Mucosa of descending colon (tissue), 3 donors: Measurements from ENCODE around the gene INSR. TPM values are rescaled to one million over a fixed set of nuclear protein-coding genes. Genes with fewer than 3 reads are reported as not detected.

Experiments used
- ATAC-seq: fragments of 200-7000 bp; cut with Tn5 transposase; one replicate; pipeline ENCODE4 v1.9.1; 2020; ENCODE audit warnings: mild to moderate bottlenecking, moderate library complexity
- DNase-seq, 3 donors: peaks; one replicate each; pipeline ENCODE4 v3.0.0-alpha.2; 2020
- H3K36me3 ChIP-seq: fragments of 200-600 bp; one replicate; pipeline ENCODE4 v1.8.0; 2021; ENCODE audit warnings: low read depth, mild to moderate bottlenecking
- H3K4me1 ChIP-seq: fragments of 200-600 bp; one replicate; pipeline ENCODE4 v1.8.0; 2021; ENCODE audit warnings: low read depth, mild to moderate bottlenecking
- H3K4me3 ChIP-seq: fragments of 200-600 bp; one replicate; pipeline ENCODE4 v1.8.0; 2021; ENCODE audit warnings: mild to moderate bottlenecking
- H3K9me3 ChIP-seq: fragments of 200-600 bp; one replicate; pipeline ENCODE4 v1.8.0; 2021; ENCODE audit warnings: mild to moderate bottlenecking
- CTCF ChIP-seq: fragments of 200-600 bp; IDR thresholded peaks from one replicate; pipeline ENCODE4 v1.8.0; 2022; ENCODE audit warnings: antibody characterized with exemption, mild to moderate bottlenecking
- intact Hi-C, 2 donors: fragments of 100-400 bp; cut with DNase I in 1 of 2; cut with micrococcal nuclease in 1 of 2; formaldehyde crosslinking; loops; one replicate each; pipeline versions ENCODE4 v1.11.0 to v1.11.1; 2022; cut with DNase I, micrococcal nuclease
- total RNA-seq, 3 donors: library from RNA; stranded (reverse); fragmentation: NEBNext Ultra II Directional in 2 of 3; extraction: Animal tissue kit (Norgen Biotek cat#: 25700) in 2 of 3; gene quantifications; one replicate each; pipeline versions ENCODE4 v1.2.1 to v1.2.4, GENCODE V29; 2021 to 2023
- donor health status: DM: no; HTN: no; CAD: no; lungs with moderate emphysema.
- donor health status: DM: no; HTN: no; CAD: no.
- donor health status: DM: no; HTN: yes; CAD: no.

INSR gene
- total RNA-seq, 3 donors from 2014 or later = 74.9 to 109 (median 91.2) TPM

GRCh38 chr19:7132054-7132453 is 162.2 kb downstream of the INSR start:
- DNase-seq (no peak), ATAC-seq (no peak)
- TF ChIP-seq CTCF = no peak
- Histone ChIP-seq H3K36me3 (no peaks in the 10 kb centered on the region), H3K4me1 (peaks cover 6% of the 10 kb centered on the region), H3K9me3 (no peaks in the 10 kb centered on the region), H3K4me3 (no peak overlapping the region)
- intact Hi-C loops = no loop called here

GRCh38 chr19:7130043-7130442 is 164.2 kb downstream of the INSR start:
- TF ChIP-seq CTCF = no peak

DNA sequence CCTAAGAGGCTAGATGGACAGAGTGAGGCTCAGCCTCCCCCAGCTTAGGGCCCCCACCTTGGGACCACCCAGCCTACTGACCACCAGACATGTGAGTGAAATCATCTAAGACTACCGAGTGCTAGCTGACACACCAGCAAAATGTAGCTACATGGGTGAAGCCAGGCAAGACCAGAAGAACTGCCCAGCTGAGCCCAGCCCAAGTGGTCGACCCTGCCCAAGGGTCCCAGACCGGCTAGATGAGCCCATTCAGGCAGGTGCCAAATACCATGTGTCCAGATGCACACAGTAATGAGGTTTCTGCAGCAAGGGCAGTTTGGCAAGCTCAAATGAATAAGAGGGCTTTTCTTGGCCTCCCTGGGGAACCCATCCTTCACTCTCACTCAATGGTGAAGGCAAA is 168.1 kb downstream of the INSR start:
- H3K9me3 ChIP-seq = peaks cover 12% of the 10 kb centered on the region
- H3K4me1 ChIP-seq = no peaks in the 10 kb centered on the region
- intact Hi-C loops = no loop called here
- no peak for ATAC-seq
- H3K36me3 ChIP-seq = peaks cover 13% of the 10 kb centered on the region
- H3K4me3 ChIP-seq = no peak overlapping the region
- TF ChIP-seq CTCF = no peak
- no peak for DNase-seq

More at GRCh38 chr19:7130043-7130442, 164.2 kb downstream of the INSR start:
- H3K36me3 ChIP-seq = peaks cover 13% of the 10 kb centered on the region
- DNase-seq = no peak
- no peak for ATAC-seq
- intact Hi-C loops = no loop called here
- no peak overlapping the region for H3K4me3 ChIP-seq
- H3K9me3 ChIP-seq = peaks cover 12% of the 10 kb centered on the region
- H3K4me1 ChIP-seq = peaks cover 6% of the 10 kb centered on the region

GRCh38 chr19:7125221-7125620 is 169.0 kb downstream of the INSR start:
- no peak for TF ChIP-seq CTCF
- intact Hi-C loops = no loop called here
- Histone ChIP-seq H3K4me1 (no peaks in the 10 kb centered on the region), H3K4me3 (no peak overlapping the region), H3K36me3 (peaks cover 13% of the 10 kb centered on the region), H3K9me3 (peaks cover 12% of the 10 kb centered on the region)
- no peak for ATAC-seq
- DNase-seq = no peak

GRCh38 chr19:7124782-7125181 is 169.4 kb downstream of the INSR start:
- DNase-seq (no peak), ATAC-seq (no peak)
- no peak for TF ChIP-seq CTCF
- Histone ChIP-seq H3K9me3 (peaks cover 12% of the 10 kb centered on the region), H3K36me3 (peaks cover 13% of the 10 kb centered on the region), H3K4me1 (no peaks in the 10 kb centered on the region), H3K4me3 (no peak overlapping the region)
- intact Hi-C loops = no loop called here

DNA sequence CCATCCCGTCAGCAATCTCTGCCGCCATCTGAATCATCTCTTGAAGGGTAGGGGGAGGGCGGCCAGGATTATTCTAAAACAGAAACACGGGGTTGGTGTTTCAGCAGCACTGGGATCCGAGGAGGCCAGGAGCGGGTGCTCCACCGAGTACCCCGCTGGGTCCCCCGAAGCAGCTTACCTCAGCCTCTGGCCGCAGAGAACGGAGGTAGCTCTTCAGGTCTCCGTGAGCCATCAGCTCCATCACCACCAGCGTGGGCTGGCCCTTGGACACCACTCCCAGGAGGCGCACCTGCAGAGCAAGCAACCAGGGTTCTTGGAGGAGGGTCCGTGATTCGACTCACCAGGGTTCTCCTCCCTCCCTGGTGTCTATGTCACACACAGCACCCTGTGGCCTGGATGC is 171.5 kb downstream of the INSR start:
- DNase-seq (no peak), ATAC-seq (no peak)
- no peak for TF ChIP-seq CTCF
- peaks cover 12% of the 10 kb centered on the region for H3K9me3 ChIP-seq
- intact Hi-C loops = no loop called here
- no peak overlapping the region for H3K4me3 ChIP-seq
- H3K4me1 ChIP-seq = no peaks in the 10 kb centered on the region
- peaks cover 13% of the 10 kb centered on the region for H3K36me3 ChIP-seq
